DND-41 (cell line): Measurements from ENCODE around the gene ADCY10.
"Not testable (repeated sequence)": the region's sequence is repeated elsewhere in the genome, so short reads cannot be mapped to it uniquely, and the experiment has no call there.

Experiments
- CTCF ChIP-seq: IDR thresholded peaks from 2 replicates; pipeline ENCODE4 v1.5.1; 2012; ENCODE audit warnings: borderline replicate concordance, low read length, moderate library complexity, mild to moderate bottlenecking; ENCODE audit not compliant: poor library complexity, severe bottlenecking; ENCODE audit errors: extremely low read depth
- EZH2 ChIP-seq: IDR thresholded peaks from 3 replicates; pipeline ENCODE4 v1.6.1; 2012; ENCODE audit warnings: borderline replicate concordance, low read depth, mild to moderate bottlenecking, moderate library complexity, low read length, inconsistent platforms; ENCODE audit not compliant: severe bottlenecking

- not testable (repeated sequence) for TF ChIP-seq CTCF, EZH2
Measured at GRCh38 chr1:167866326-167866725, 47.6 kb downstream of the ADCY10 start.
